AG08396 (cell line): Measurements from ENCODE around the gene ANGPTL5.
"Not testable (repeated sequence)": the region's sequence is repeated elsewhere in the genome, so short reads cannot be mapped to it uniquely, and the experiment has no call there.

Experiments
- DNase-seq: peaks from one replicate; pipeline ENCODE4 v3.0.0; 2012; ENCODE audit warnings: low spot score, mixed read lengths

The ANGPTL5 gene

GRCh38 chr11:101885631-101886030, 30.7 kb downstream of the ANGPTL5 start:
- DNase-seq = no peak

- DNase-seq = no peak
These were observed 34.7 kb downstream of the ANGPTL5 start for GRCh38 chr11:101881586-101881985.

GRCh38 chr11:101880222-101880621, 36.1 kb downstream of the ANGPTL5 start:
- DNase-seq = peak; percentile 12

GRCh38 chr11:101872171-101872882, 44.0 kb downstream of the ANGPTL5 start:
- DNase-seq = no peak

GRCh38 chr11:101870510-101870909, 45.8 kb downstream of the ANGPTL5 start:
- DNase-seq = no peak

GRCh38 chr11:101867951-101868350, 48.4 kb downstream of the ANGPTL5 start:
- DNase-seq = no peak

GRCh38 chr11:101866619-101867491, 49.5 kb downstream of the ANGPTL5 start:
- DNase-seq = peak; percentile 23

GRCh38 chr11:101864098-101864497, 52.2 kb downstream of the ANGPTL5 start:
- no peak for DNase-seq

GRCh38 chr11:101863361-101863760, 53.0 kb downstream of the ANGPTL5 start:
- peak; percentile 17 for DNase-seq

GRCh38 chr11:101862391-101863233, 53.7 kb downstream of the ANGPTL5 start:
- DNase-seq = peak; percentile 42

GRCh38 chr11:101860696-101861427, 55.5 kb downstream of the ANGPTL5 start:
- peak; percentile 65 for DNase-seq

GRCh38 chr11:101852260-101852659, 64.1 kb downstream of the ANGPTL5 start:
- not testable (repeated sequence) for DNase-seq

- no peak for DNase-seq
These were observed 68.1 kb downstream of the ANGPTL5 start for GRCh38 chr11:101848262-101848661.

GRCh38 chr11:101844608-101845007, 71.7 kb downstream of the ANGPTL5 start:
- no peak for DNase-seq

- DNase-seq = peak; percentile 7
These were observed 75.6 kb downstream of the ANGPTL5 start for GRCh38 chr11:101840704-101841103.
